GM19035 (cell line): ENCODE measurements around the gene IGF2BP2.
"Not testable (repeated sequence)": the region's sequence is repeated elsewhere in the genome, so short reads cannot be mapped to it uniquely, and the experiment has no call there.

Source experiments
- ATAC-seq: cut with Tn5 transposase; IDR thresholded peaks from one replicate; pipeline ENCODE4 v1.9.1; 2021; ENCODE audit not compliant: unreplicated experiment

Gene IGF2BP2

GRCh38 chr3:185825006-185825638 lies at the start of gene IGF2BP2:
Gene IGF2BP2, minus strand, starts transcription at chr3:185825042. Its CDS starts 82 bp downstream, at chr3:185824960.
- peak; percentile 60 for ATAC-seq

- no peak for ATAC-seq
Observed at GRCh38 chr3:185874119-185874518, 49.3 kb upstream of the IGF2BP2 start.

GRCh38 chr3:185867650-185868049 lies 42.8 kb upstream of the IGF2BP2 start:
- ATAC-seq: no peak

GRCh38 chr3:185866995-185867394 lies 42.2 kb upstream of the IGF2BP2 start:
- no peak for ATAC-seq

- no peak for ATAC-seq
Observed at GRCh38 chr3:185866555-185866954, 41.7 kb upstream of the IGF2BP2 start.

GRCh38 chr3:185865247-185865646 lies 40.4 kb upstream of the IGF2BP2 start:
- no peak for ATAC-seq

GRCh38 chr3:185864767-185865166 lies 39.9 kb upstream of the IGF2BP2 start:
- no peak for ATAC-seq

GRCh38 chr3:185862920-185863319 lies 38.1 kb upstream of the IGF2BP2 start:
- no peak for ATAC-seq

GRCh38 chr3:185859294-185859972 lies 34.6 kb upstream of the IGF2BP2 start:
- ATAC-seq: no peak

- ATAC-seq: no peak
Observed at GRCh38 chr3:185858502-185859225, 33.8 kb upstream of the IGF2BP2 start.

- ATAC-seq: no peak
Observed at GRCh38 chr3:185857208-185857607, 32.4 kb upstream of the IGF2BP2 start.

GRCh38 chr3:185856652-185857051 lies 31.8 kb upstream of the IGF2BP2 start:
- no peak for ATAC-seq

- ATAC-seq: not testable (repeated sequence)
Observed at GRCh38 chr3:185853771-185854170, 28.9 kb upstream of the IGF2BP2 start.

GRCh38 chr3:185852635-185853034 lies 27.8 kb upstream of the IGF2BP2 start:
- no peak for ATAC-seq

- no peak for ATAC-seq
Observed at GRCh38 chr3:185851959-185852358, 27.1 kb upstream of the IGF2BP2 start.

- ATAC-seq: no peak
Observed at GRCh38 chr3:185851046-185851445, 26.2 kb upstream of the IGF2BP2 start.

GRCh38 chr3:185847506-185847905 lies 22.7 kb upstream of the IGF2BP2 start:
- ATAC-seq: no peak

- ATAC-seq: no peak
Observed at GRCh38 chr3:185846037-185846436, 21.2 kb upstream of the IGF2BP2 start.

GRCh38 chr3:185844051-185844450 lies 19.2 kb upstream of the IGF2BP2 start:
- ATAC-seq: no peak

GRCh38 chr3:185843635-185844034 lies 18.8 kb upstream of the IGF2BP2 start:
- no peak for ATAC-seq

GRCh38 chr3:185843126-185843525 lies 18.3 kb upstream of the IGF2BP2 start:
- no peak for ATAC-seq

GRCh38 chr3:185842241-185842640 lies 17.4 kb upstream of the IGF2BP2 start:
- no peak for ATAC-seq
